ENCODE data around the gene PHACTR3. TPM values are rescaled to one million over a fixed set of nuclear protein-coding genes. Genes with fewer than 3 reads are reported as not detected.

The PHACTR3 gene
- polyA plus RNA-seq, 1 donor (not counting 4 experiments of a cell fraction or from before 2014, with no cell fraction given): 2.6 TPM

DNA sequence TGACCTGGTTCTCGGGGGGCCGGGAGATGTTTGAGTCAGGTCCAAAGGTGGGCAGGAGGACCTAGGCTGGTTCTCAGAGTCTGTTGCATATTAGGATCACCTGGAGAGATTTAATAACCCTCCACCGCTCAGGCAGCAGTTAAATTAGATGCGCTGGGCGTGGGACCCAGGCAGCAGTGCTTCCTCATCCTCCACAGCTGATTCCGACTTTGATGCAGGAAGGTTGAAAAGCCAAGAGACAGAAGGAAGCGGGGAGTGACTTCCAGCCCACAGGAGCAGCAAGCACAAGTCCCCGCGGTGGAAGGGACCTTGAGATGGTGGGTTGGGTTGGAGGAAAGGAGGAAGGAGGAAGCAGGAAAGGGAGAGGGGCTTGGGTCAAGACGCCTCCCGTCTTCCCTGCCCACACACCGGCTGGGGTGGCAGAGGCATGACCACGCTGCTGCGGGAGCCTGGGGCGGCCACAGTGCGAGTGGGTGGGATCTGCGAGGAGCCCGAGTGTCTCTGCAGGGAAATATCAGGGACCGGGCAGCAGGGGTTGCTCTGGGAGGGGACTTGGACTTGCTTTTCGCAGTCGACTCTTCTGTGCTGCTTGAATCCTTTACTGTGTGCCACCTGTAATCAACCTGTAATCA lies 146.0 kb downstream of the PHACTR3 start:
- Histone ChIP-seq H3K9me1 (ENCODE audit: control insufficient read depth, extremely low read depth, insufficient read depth, low read length) (no peaks in the 10 kb centered on the region), H2AFZ (ENCODE audit: control insufficient read depth, low read length) (no peak overlapping the region), H3K79me2 (ENCODE audit: control insufficient read depth, insufficient read depth, low read length) (no peaks in the 10 kb centered on the region), H3K36me3 (ENCODE audit: control insufficient read depth in 2 of 2, extremely low read depth in 1 of 2, insufficient read depth in 2 of 2, low read length in 2 of 2) (no peaks in the 10 kb centered on the region), H3K27me3 (ENCODE audit: control insufficient read depth, extremely low read depth, insufficient read depth, low read length) (peaks cover 24% of the 10 kb centered on the region), H3K4me3 (ENCODE audit: control insufficient read depth in 2 of 3, extremely low read depth in 1 of 3, insufficient read depth in 2 of 3, low read depth in 1 of 3, low read length in 3 of 3) (no peak overlapping the region), H3K4me2 (ENCODE audit: control insufficient read depth, extremely low read depth, insufficient read depth, low read depth, low read length) (no peak overlapping the region), H3K9me3 (ENCODE audit: control insufficient read depth, low read depth, low read length) (no peaks in the 10 kb centered on the region), H3K9ac (ENCODE audit: control insufficient read depth, extremely low read depth, insufficient read depth, low read length) (no peak overlapping the region), H4K20me1 (ENCODE audit: control insufficient read depth, extremely low read depth, insufficient read depth, low read length) (no peaks in the 10 kb centered on the region), H3K4me1 (ENCODE audit: control insufficient read depth, extremely low read depth, insufficient read depth, low read length) (no peaks in the 10 kb centered on the region), H3K27ac (ENCODE audit: control insufficient read depth, insufficient read depth, low read length) (no peak overlapping the region)
- no peak for DNase-seq (ENCODE audit: low read depth, low spot score)
- dilution Hi-C loops (cut with MboI; ENCODE audit: extremely low pct_ligation_motif_present, low sequenced_read_pairs): no loop called here
- no peak for TF ChIP-seq EZH2 (IDR thresholded peaks at IDR 0.05; ENCODE audit: low read length)
- TF ChIP-seq, protein P1, sequence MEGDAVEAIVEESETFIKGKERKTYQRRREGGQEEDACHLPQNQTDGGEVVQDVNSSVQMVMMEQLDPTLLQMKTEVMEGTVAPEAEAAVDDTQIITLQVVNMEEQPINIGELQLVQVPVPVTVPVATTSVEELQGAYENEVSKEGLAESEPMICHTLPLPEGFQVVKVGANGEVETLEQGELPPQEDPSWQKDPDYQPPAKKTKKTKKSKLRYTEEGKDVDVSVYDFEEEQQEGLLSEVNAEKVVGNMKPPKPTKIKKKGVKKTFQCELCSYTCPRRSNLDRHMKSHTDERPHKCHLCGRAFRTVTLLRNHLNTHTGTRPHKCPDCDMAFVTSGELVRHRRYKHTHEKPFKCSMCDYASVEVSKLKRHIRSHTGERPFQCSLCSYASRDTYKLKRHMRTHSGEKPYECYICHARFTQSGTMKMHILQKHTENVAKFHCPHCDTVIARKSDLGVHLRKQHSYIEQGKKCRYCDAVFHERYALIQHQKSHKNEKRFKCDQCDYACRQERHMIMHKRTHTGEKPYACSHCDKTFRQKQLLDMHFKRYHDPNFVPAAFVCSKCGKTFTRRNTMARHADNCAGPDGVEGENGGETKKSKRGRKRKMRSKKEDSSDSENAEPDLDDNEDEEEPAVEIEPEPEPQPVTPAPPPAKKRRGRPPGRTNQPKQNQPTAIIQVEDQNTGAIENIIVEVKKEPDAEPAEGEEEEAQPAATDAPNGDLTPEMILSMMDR (optimal IDR thresholded peaks at IDR 0.05 in 1 of 3, IDR thresholded peaks at IDR 0.05 in 1 of 3, conservative IDR thresholded peaks at IDR 0.05 in 1 of 3; ENCODE audit: extremely low read depth in 1 of 3, insufficient read depth in 2 of 3, low read length in 3 of 3): no peak
- FAIRE-seq: no peak

DNA sequence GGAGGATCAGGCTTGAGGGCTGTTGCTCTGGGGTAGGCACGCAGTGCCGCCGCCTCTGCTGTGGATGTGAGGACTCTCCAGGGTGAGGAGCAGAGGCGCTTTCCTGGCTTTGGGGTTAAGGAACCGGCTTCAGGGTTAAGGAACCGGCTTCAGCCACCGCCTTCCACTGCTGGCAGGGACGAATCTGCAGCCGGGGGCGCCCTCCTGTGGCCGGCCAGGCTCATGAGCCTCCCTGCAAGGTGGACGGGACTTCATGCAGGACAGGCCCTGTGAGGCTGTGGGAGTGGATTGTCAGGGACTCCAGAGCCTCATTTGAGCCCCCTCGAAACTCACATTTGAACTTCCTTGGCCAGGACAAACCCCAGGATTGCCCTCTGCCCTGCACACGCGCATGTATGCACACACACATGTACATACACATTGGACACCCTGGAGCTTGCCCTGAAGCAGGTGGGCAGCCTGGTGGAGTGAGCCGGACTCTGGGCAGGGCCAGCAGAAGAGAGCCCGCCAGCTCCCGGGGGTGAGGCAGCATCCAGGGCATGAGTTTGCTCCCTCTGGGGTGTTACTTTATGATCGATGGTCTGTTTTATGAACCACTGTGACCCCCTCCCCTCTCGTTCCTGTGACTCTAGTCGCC lies 146.9 kb downstream of the PHACTR3 start:
- no peak overlapping the region for H3K9ac ChIP-seq (ENCODE audit: control insufficient read depth, extremely low read depth, insufficient read depth, low read length)
- H3K9me3 ChIP-seq (ENCODE audit: control insufficient read depth, low read depth, low read length): no peaks in the 10 kb centered on the region
- peaks cover 25% of the 10 kb centered on the region for H3K27me3 ChIP-seq (ENCODE audit: control insufficient read depth, extremely low read depth, insufficient read depth, low read length)
- no peak overlapping the region for H3K4me2 ChIP-seq (ENCODE audit: control insufficient read depth, extremely low read depth, insufficient read depth, low read depth, low read length)
- DNase-seq (ENCODE audit: low read depth, low spot score) (no peak), FAIRE-seq (no peak)
- H3K79me2 ChIP-seq (ENCODE audit: control insufficient read depth, insufficient read depth, low read length): no peaks in the 10 kb centered on the region
- dilution Hi-C loops (cut with MboI; ENCODE audit: extremely low pct_ligation_motif_present, low sequenced_read_pairs): no loop called here
- no peak overlapping the region for H3K4me3 ChIP-seq (ENCODE audit: control insufficient read depth in 2 of 3, extremely low read depth in 1 of 3, insufficient read depth in 2 of 3, low read depth in 1 of 3, low read length in 3 of 3)
- no peaks in the 10 kb centered on the region for H3K9me1 ChIP-seq (ENCODE audit: control insufficient read depth, extremely low read depth, insufficient read depth, low read length)
- H3K27ac ChIP-seq (ENCODE audit: control insufficient read depth, insufficient read depth, low read length): no peak overlapping the region
- H3K36me3 ChIP-seq (ENCODE audit: control insufficient read depth in 2 of 2, extremely low read depth in 1 of 2, insufficient read depth in 2 of 2, low read length in 2 of 2): no peaks in the 10 kb centered on the region
- no peak overlapping the region for H2AFZ ChIP-seq (ENCODE audit: control insufficient read depth, low read length)
- no peaks in the 10 kb centered on the region for H3K4me1 ChIP-seq (ENCODE audit: control insufficient read depth, extremely low read depth, insufficient read depth, low read length)
- TF ChIP-seq EZH2 (IDR thresholded peaks at IDR 0.05; ENCODE audit: low read length): no peak
- TF ChIP-seq, protein P1 (optimal IDR thresholded peaks at IDR 0.05 in 1 of 3, IDR thresholded peaks at IDR 0.05 in 1 of 3, conservative IDR thresholded peaks at IDR 0.05 in 1 of 3; ENCODE audit: extremely low read depth in 1 of 3, insufficient read depth in 2 of 3, low read length in 3 of 3): peak; percentile 64 to 92 (median 91)
- no peaks in the 10 kb centered on the region for H4K20me1 ChIP-seq (ENCODE audit: control insufficient read depth, extremely low read depth, insufficient read depth, low read length)
